GM19193 (cell line): ENCODE measurements around the gene PTPRD.

Experiments
- POLR2A ChIP-seq: IDR thresholded peaks from 4 replicates; pipeline ENCODE4 v1.6.1; 2011; ENCODE audit not compliant: insufficient read depth, insufficient read length; ENCODE audit errors: extremely low read depth

PTPRD gene

GRCh38 chr9:9945966-9946365, 666.8 kb downstream of the PTPRD start:
- no peak for TF ChIP-seq POLR2A

- TF ChIP-seq POLR2A: no peak
Measured at GRCh38 chr9:9942764-9943424, 669.9 kb downstream of the PTPRD start.

- no peak for TF ChIP-seq POLR2A
Measured at GRCh38 chr9:9938432-9938831, 674.4 kb downstream of the PTPRD start.

GRCh38 chr9:9924376-9924775, 688.4 kb downstream of the PTPRD start:
- TF ChIP-seq POLR2A: no peak

- no peak for TF ChIP-seq POLR2A
Measured at GRCh38 chr9:9921805-9922204, 691.0 kb downstream of the PTPRD start.

- no peak for TF ChIP-seq POLR2A
Measured at GRCh38 chr9:9920425-9921060, 692.3 kb downstream of the PTPRD start.

GRCh38 chr9:9919174-9919775, 693.5 kb downstream of the PTPRD start:
- no peak for TF ChIP-seq POLR2A

- no peak for TF ChIP-seq POLR2A
Measured at GRCh38 chr9:9917400-9917799, 695.4 kb downstream of the PTPRD start.

- TF ChIP-seq POLR2A: no peak
Measured at GRCh38 chr9:9914174-9914573, 698.6 kb downstream of the PTPRD start.

GRCh38 chr9:9913276-9913832, 699.4 kb downstream of the PTPRD start:
- TF ChIP-seq POLR2A: no peak

- TF ChIP-seq POLR2A: no peak
Measured at GRCh38 chr9:9912459-9912858, 700.3 kb downstream of the PTPRD start.

GRCh38 chr9:9905736-9906135, 707.1 kb downstream of the PTPRD start:
- no peak for TF ChIP-seq POLR2A

- TF ChIP-seq POLR2A: no peak
Measured at GRCh38 chr9:9904041-9904440, 708.8 kb downstream of the PTPRD start.

GRCh38 chr9:9901624-9902023, 711.2 kb downstream of the PTPRD start:
- TF ChIP-seq POLR2A: no peak

- no peak for TF ChIP-seq POLR2A
Measured at GRCh38 chr9:9893837-9894236, 719.0 kb downstream of the PTPRD start.

- TF ChIP-seq POLR2A: no peak
Measured at GRCh38 chr9:9892217-9892616, 720.6 kb downstream of the PTPRD start.
